CD14-positive monocyte (primary cell): ENCODE results near the gene LEO1. TPM values are rescaled to one million over a fixed set of nuclear protein-coding genes. Genes with fewer than 3 reads are reported as not detected.

Source experiments
- DNase-seq, 3 donors: peaks; one replicate each; pipeline ENCODE4 v3.0.0-alpha.2; 2011 to 2022
- H2AFZ ChIP-seq: 2 replicates; pipeline ENCODE4 v1.6.0; 2012; ENCODE audit warnings: mild to moderate bottlenecking, low read depth, low read length, inconsistent platforms; ENCODE audit not compliant: insufficient read depth, poor library complexity, severe bottlenecking
- H3K27ac ChIP-seq, 2 donors: 1 replicate in 1 of 2; 2 replicates in 1 of 2; pipeline ENCODE4 v1.5.1; 2012 to 2013; ENCODE audit warnings: low read length in 2 of 2, control low read depth in 1 of 2, inconsistent platforms in 1 of 2, low read depth in 1 of 2, mild to moderate bottlenecking in 1 of 2
- H3K27me3 ChIP-seq, 2 donors: one replicate each; pipeline versions ENCODE4 v1.6.0 to v1.6.1; 2011 to 2013; ENCODE audit warnings: low read length in 2 of 2; ENCODE audit not compliant: control insufficient read depth in 2 of 2, insufficient read depth in 2 of 2
- H3K36me3 ChIP-seq, 2 donors: replicated peaks in 1 of 2; 1 replicate in 1 of 2; 2 replicates in 1 of 2; pipeline versions ENCODE4 v1.5.1 to v1.6.1; 2012 to 2013; ENCODE audit warnings: low read length in 2 of 2, control low read depth in 1 of 2, inconsistent platforms in 1 of 2, mild to moderate bottlenecking in 1 of 2; ENCODE audit not compliant: insufficient read depth in 2 of 2, control insufficient read depth in 1 of 2
- H3K4me1 ChIP-seq, 2 donors: 1 replicate in 1 of 2; 2 replicates in 1 of 2; pipeline versions ENCODE4 v1.5.1 to v1.6.1; 2012 to 2013; ENCODE audit warnings: low read length in 2 of 2, control low read depth in 1 of 2, inconsistent platforms in 1 of 2, mild to moderate bottlenecking in 1 of 2, moderate library complexity in 1 of 2; ENCODE audit not compliant: insufficient read depth in 2 of 2, control insufficient read depth in 1 of 2
- H3K4me2 ChIP-seq: replicated peaks from 2 replicates; pipeline ENCODE3; 2012; ENCODE audit warnings: low read length, moderate library complexity, mild to moderate bottlenecking; ENCODE audit not compliant: poor library complexity, severe bottlenecking; ENCODE audit errors: extremely low read depth
- H3K4me3 ChIP-seq, 3 experiments: fragments of 200-600 bp in 1 of 3; sonication (generic) in 1 of 3; replicated peaks in 1 of 3; 1 replicate in 2 of 3; 2 replicates in 1 of 3; pipeline ENCODE4 v1.5.1; 2011 to 2013; ENCODE audit warnings: low read length in 3 of 3, mild to moderate bottlenecking in 3 of 3, control low read depth in 2 of 3, low read depth in 2 of 3, inconsistent platforms in 1 of 3, moderate library complexity in 1 of 3
- H3K79me2 ChIP-seq: 2 replicates; pipeline ENCODE4 v1.6.0; 2012; ENCODE audit warnings: mild to moderate bottlenecking, control low read depth, inconsistent platforms, low read length, moderate library complexity; ENCODE audit not compliant: insufficient read depth
- H3K9ac ChIP-seq: 2 replicates; pipeline ENCODE4 v1.6.0; 2017; ENCODE audit warnings: low read length, mild to moderate bottlenecking; ENCODE audit not compliant: insufficient read depth, poor library complexity, severe bottlenecking
- H3K9me3 ChIP-seq, 2 donors: replicated peaks in 1 of 2; 1 replicate in 1 of 2; 2 replicates in 1 of 2; pipeline versions ENCODE4 v1.5.1 to v1.6.1; 2012 to 2013; ENCODE audit warnings: low read length in 2 of 2, control low read depth in 1 of 2; ENCODE audit not compliant: control insufficient read depth in 1 of 2, insufficient read depth in 1 of 2
- H4K20me1 ChIP-seq: 2 replicates; pipeline ENCODE4 v1.6.0; 2012; ENCODE audit warnings: mild to moderate bottlenecking, low read length, control low read depth, moderate library complexity; ENCODE audit not compliant: insufficient read depth
- H3K27ac Mint-ChIP-seq, 7 donors: one replicate each; pipeline ENCODE4 v1.8.0; 2020; ENCODE audit warnings: mild to moderate bottlenecking in 7 of 7, mixed read lengths in 7 of 7, moderate library complexity in 6 of 7, inconsistent platforms in 2 of 7
- H3K27me3 Mint-ChIP-seq, 3 donors: one replicate each; pipeline ENCODE4 v1.8.0; 2021 to 2022; ENCODE audit warnings: low read depth in 3 of 3, mild to moderate bottlenecking in 3 of 3, mixed read lengths in 3 of 3, moderate library complexity in 3 of 3, inconsistent platforms in 1 of 3
- H3K36me3 Mint-ChIP-seq, 2 donors: one replicate each; pipeline ENCODE4 v1.8.0; 2020; ENCODE audit warnings: mixed read lengths in 2 of 2, inconsistent platforms in 1 of 2, mild to moderate bottlenecking in 1 of 2
- H3K4me1 Mint-ChIP-seq: one replicate; pipeline ENCODE4 v1.8.0; 2020; ENCODE audit warnings: mild to moderate bottlenecking, mixed read lengths
- H3K4me3 Mint-ChIP-seq, 2 donors: one replicate each; pipeline ENCODE4 v1.8.0; 2020; ENCODE audit warnings: mild to moderate bottlenecking in 2 of 2, mixed read lengths in 2 of 2, moderate library complexity in 1 of 2
- H3K9me3 Mint-ChIP-seq, 7 donors: one replicate each; pipeline ENCODE4 v1.8.0; 2020 to 2022; ENCODE audit warnings: mixed read lengths in 7 of 7, mild to moderate bottlenecking in 6 of 7, moderate library complexity in 6 of 7, inconsistent platforms in 2 of 7
- WGBS: methylation state at CpG from one replicate; pipeline ENCODE4 v1.1.5; 2013; ENCODE audit warnings: missing lambda C conversion rate; ENCODE audit not compliant: insufficient coverage; 5-methylcytosine and 5-hydroxymethylcytosine counted together
- intact Hi-C, 2 donors: fragments of 100-400 bp; cut with micrococcal nuclease; formaldehyde crosslinking; loops; one replicate each; pipeline versions ENCODE4 v1.15.0 to v1.15.1; 2023
- polyA plus RNA-seq, 3 donors: library from polyadenylated mRNA; depleted of rRNA in 1 of 3; unstranded in 2 of 3; stranded (reverse) in 1 of 3; fragments of 300-500 nt in 2 of 3; fragments of >200 nt in 1 of 3; fragmentation: Illumina TruSeq in 2 of 3; gene quantifications; 1 replicate in 2 of 3; 2 replicates in 1 of 3; pipeline ENCODE4 v1.2.3, GENCODE V29; 2012 to 2021
- TF ChIP-seq, protein P1 (sequence below): fragments of 200-600 bp; IDR thresholded peaks from one replicate; pipeline ENCODE4 v1.8.0; 2022; ENCODE audit warnings: antibody characterized with exemption, mild to moderate bottlenecking

The LEO1 gene
- polyA plus RNA-seq, 3 donors: 1.4 to 9.3 (median 4.7) TPM

DNA sequence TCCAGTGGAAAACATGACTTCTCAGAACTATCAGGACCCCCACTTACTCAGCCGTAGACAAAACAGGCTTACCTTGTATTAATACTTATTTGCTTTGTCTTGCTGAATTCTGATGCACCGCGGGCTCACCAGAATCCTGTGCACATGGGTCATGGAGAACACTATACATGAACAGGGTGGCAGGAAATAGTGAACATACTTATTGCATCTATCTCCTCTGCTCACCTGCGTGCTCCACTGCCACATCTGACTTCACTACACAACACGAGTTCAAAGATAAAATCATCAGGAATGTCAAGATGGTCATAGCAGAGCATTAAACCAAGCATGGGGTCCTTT lies 36.8 kb upstream of the LEO1 start:
- intact Hi-C loops: no loop called here
- H2AFZ ChIP-seq: no peak overlapping the region
- WGBS: 100% methylated on average over 2 of the region's 5 CpGs

DNA sequence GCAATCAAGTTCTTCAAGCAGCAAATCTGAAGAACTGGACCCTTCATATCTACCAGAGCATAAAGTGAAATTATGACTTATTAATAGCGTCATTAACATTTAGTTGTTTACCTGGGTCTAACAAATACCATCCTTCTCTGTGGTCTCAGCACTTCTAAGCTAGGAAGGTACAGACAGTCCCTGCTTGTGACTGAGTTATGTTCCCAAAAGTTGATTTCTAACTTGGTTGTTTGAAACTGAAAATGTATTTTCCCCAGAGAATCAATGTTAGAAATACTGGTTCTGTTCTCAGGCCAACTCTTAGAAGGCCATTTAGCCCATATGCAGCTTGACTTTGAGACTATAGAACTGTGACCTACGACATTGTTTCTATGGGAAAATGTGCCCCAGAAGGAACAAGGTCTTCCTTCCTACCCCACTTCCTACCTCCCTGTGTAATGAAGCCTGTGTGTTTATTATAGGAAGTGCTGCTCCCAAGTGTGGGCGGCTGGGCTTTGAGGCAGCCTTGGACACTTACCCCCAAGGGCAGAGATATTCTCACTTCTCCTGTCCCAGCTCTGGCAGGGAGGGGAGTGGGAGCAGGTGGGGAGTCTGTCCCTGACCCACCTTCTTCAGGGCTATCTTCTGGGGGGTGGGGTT lies 35.2 kb upstream of the LEO1 start:
- Histone ChIP-seq H3K36me3 (no peaks in the 10 kb centered on the region), H3K4me3 (no peak overlapping the region), H3K9ac (no peak overlapping the region), H3K27me3 (no peaks in the 10 kb centered on the region), H4K20me1 (no peaks in the 10 kb centered on the region), H3K79me2 (no peaks in the 10 kb centered on the region), H3K4me2 (no peak overlapping the region), H2AFZ (no peak overlapping the region), H3K4me1 (peaks cover 14 to 22% of the 10 kb centered on the region in 2 donors), H3K27ac (no peak overlapping the region), H3K9me3 (no peaks in the 10 kb centered on the region)
- no peak for DNase-seq
- Mint-ChIP-seq H3K4me1 (peaks cover 19% of the 10 kb centered on the region), H3K4me3 (no peak overlapping the region), H3K36me3 (no peaks in the 10 kb centered on the region), H3K27ac (peak overlapping the region in 1 of 7 donors; percentile 24), H3K9me3 (peaks cover 0 to 6% (median 2%) of the 10 kb centered on the region in 7 donors), H3K27me3 (peaks cover 0 to 3% (median 1%) of the 10 kb centered on the region in 3 donors)
- TF ChIP-seq, protein P1, sequence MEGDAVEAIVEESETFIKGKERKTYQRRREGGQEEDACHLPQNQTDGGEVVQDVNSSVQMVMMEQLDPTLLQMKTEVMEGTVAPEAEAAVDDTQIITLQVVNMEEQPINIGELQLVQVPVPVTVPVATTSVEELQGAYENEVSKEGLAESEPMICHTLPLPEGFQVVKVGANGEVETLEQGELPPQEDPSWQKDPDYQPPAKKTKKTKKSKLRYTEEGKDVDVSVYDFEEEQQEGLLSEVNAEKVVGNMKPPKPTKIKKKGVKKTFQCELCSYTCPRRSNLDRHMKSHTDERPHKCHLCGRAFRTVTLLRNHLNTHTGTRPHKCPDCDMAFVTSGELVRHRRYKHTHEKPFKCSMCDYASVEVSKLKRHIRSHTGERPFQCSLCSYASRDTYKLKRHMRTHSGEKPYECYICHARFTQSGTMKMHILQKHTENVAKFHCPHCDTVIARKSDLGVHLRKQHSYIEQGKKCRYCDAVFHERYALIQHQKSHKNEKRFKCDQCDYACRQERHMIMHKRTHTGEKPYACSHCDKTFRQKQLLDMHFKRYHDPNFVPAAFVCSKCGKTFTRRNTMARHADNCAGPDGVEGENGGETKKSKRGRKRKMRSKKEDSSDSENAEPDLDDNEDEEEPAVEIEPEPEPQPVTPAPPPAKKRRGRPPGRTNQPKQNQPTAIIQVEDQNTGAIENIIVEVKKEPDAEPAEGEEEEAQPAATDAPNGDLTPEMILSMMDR: no peak
- no CpG with 5 or more reads among the region's 3 CpGs for WGBS
- intact Hi-C loops: no loop called here

More for the DNA sequence above, 36.8 kb upstream of the LEO1 start:
- H4K20me1 ChIP-seq: no peaks in the 10 kb centered on the region
- Mint-ChIP-seq H3K9me3 (peaks cover 0 to 2% (median 0%) of the 10 kb centered on the region in 7 donors), H3K36me3 (no peaks in the 10 kb centered on the region), H3K27ac (no peak overlapping the region), H3K27me3 (peaks cover 0 to 2% (median 1%) of the 10 kb centered on the region in 3 donors), H3K4me1 (peaks cover 28% of the 10 kb centered on the region), H3K4me3 (no peak overlapping the region)
- TF ChIP-seq, protein P1: no peak
- no peak overlapping the region for H3K4me3 ChIP-seq
- H3K36me3 ChIP-seq: no peaks in the 10 kb centered on the region
- H3K27ac ChIP-seq: no peak overlapping the region
- H3K27me3 ChIP-seq: no peaks in the 10 kb centered on the region
- H3K4me1 ChIP-seq: peaks cover 21 to 36% of the 10 kb centered on the region in 2 donors
- H3K9ac ChIP-seq: no peak overlapping the region
- no peak for DNase-seq
- no peaks in the 10 kb centered on the region for H3K9me3 ChIP-seq
- H3K4me2 ChIP-seq: no peak overlapping the region
- no peaks in the 10 kb centered on the region for H3K79me2 ChIP-seq
